H1 (cell line): ENCODE results near the gene LSM10. TPM values are rescaled to one million over a fixed set of nuclear protein-coding genes. Genes with fewer than 3 reads are reported as not detected.

Experiments
- CTCF ChIA-PET: fragments of 300-600 bp; sonication (Branson Sonifier 250); formaldehyde crosslinking; loops from one replicate; lab custom pipeline; 2021; ENCODE audit not compliant: partially characterized antibody; lab: Charles Lee
- POLR2A ChIA-PET: fragments of 300-600 bp; sonication (Branson Sonifier 250); formaldehyde crosslinking; loops from one replicate; lab custom pipeline; 2021; ENCODE audit warnings: inconsistent platforms; ENCODE audit not compliant: partially characterized antibody; lab: Charles Lee
- DNase-seq, 2 experiments: peaks; one replicate each; pipeline versions ENCODE4 v3.0.0 to v3.0.0-alpha.2; 2010 to 2022; ENCODE audit warnings: low spot score in 2 of 2, low read depth in 1 of 2, mixed read lengths in 1 of 2
- FAIRE-seq: peaks from 2 replicates; lab custom pipeline; 2011; peaks lifted over from hg19 to GRCh38; lab: Jason Lieb, UNC
- H2AFZ ChIP-seq: 2 replicates; pipeline ENCODE4 v1.8.1; 2012; ENCODE audit warnings: low read length, inconsistent platforms
- H2AK5ac ChIP-seq: 2 replicates; pipeline ENCODE4 v1.6.1; 2013; ENCODE audit warnings: low read depth, low read length
- H2BK120ac ChIP-seq: replicated peaks from 2 replicates; pipeline ENCODE3; 2013; ENCODE audit warnings: low read depth, low read length, inconsistent platforms
- H2BK12ac ChIP-seq: 2 replicates; pipeline ENCODE4 v1.6.1; 2013; ENCODE audit warnings: low read depth, low read length
- H2BK15ac ChIP-seq: 2 replicates; pipeline ENCODE4 v1.6.1; 2013; ENCODE audit warnings: low read length
- H2BK20ac ChIP-seq: 2 replicates; pipeline ENCODE4 v1.6.1; 2013; ENCODE audit warnings: low read length
- H2BK5ac ChIP-seq: 2 replicates; pipeline ENCODE4 v1.6.1; 2013; ENCODE audit warnings: low read depth, low read length
- H3K14ac ChIP-seq: 2 replicates; pipeline ENCODE4 v1.6.1; 2013; ENCODE audit warnings: inconsistent platforms; ENCODE audit not compliant: insufficient read length
- H3K18ac ChIP-seq: 2 replicates; pipeline ENCODE4 v1.6.1; 2013; ENCODE audit warnings: low read length; ENCODE audit errors: extremely low read depth
- H3K23ac ChIP-seq: 2 replicates; pipeline ENCODE4 v1.6.1; 2013; ENCODE audit warnings: inconsistent platforms; ENCODE audit not compliant: insufficient read length
- H3K23me2 ChIP-seq: 2 replicates; pipeline ENCODE4 v1.6.1; 2013; ENCODE audit warnings: low read depth, low read length
- H3K27ac ChIP-seq: 2 replicates; pipeline ENCODE4 v1.6.1; 2011; ENCODE audit warnings: low read depth, low read length, inconsistent platforms
- H3K27me3 ChIP-seq, 4 experiments: replicated peaks in 1 of 4; 1 replicate in 1 of 4; 2 replicates in 3 of 4; pipeline versions ENCODE4 v1.6.1 to v1.8.1; 2011 to 2013; ENCODE audit warnings: low read length in 3 of 4, mild to moderate bottlenecking in 3 of 4, inconsistent platforms in 2 of 4, mixed read lengths in 2 of 4, moderate library complexity in 1 of 4; ENCODE audit not compliant: control insufficient read depth in 3 of 4, insufficient read depth in 3 of 4; ENCODE audit errors: extremely low read depth in 1 of 4
- H3K36me3 ChIP-seq, 4 experiments: 2 replicates each; pipeline versions ENCODE4 v1.6.1 to v1.8.1; 2011 to 2013; ENCODE audit warnings: mild to moderate bottlenecking in 4 of 4, low read length in 3 of 4, moderate library complexity in 2 of 4, control low read depth in 1 of 4, inconsistent platforms in 1 of 4; ENCODE audit not compliant: insufficient read depth in 4 of 4, control insufficient read depth in 2 of 4
- H3K4ac ChIP-seq: replicated peaks from 2 replicates; pipeline ENCODE3; 2013; ENCODE audit warnings: low read length, low read depth, mixed read lengths, inconsistent platforms; ENCODE audit not compliant: insufficient read length
- H3K4me1 ChIP-seq, 4 experiments: replicated peaks in 1 of 4; 1 replicate in 1 of 4; 2 replicates in 3 of 4; pipeline versions ENCODE4 v1.6.1 to v1.8.1; 2011 to 2013; ENCODE audit warnings: low read length in 3 of 4, inconsistent platforms in 2 of 4, mixed read lengths in 1 of 4; ENCODE audit not compliant: insufficient read depth in 4 of 4, control insufficient read depth in 3 of 4
- H3K4me2 ChIP-seq, 2 experiments: 2 replicates each; pipeline versions ENCODE4 v1.6.1 to v1.8.1; 2011 to 2013; ENCODE audit warnings: low read depth in 2 of 2, low read length in 2 of 2, control low read depth in 1 of 2, inconsistent platforms in 1 of 2, mild to moderate bottlenecking in 1 of 2; ENCODE audit not compliant: insufficient read depth in 1 of 2
- H3K4me3 ChIP-seq, 4 experiments: fragments of 200-600, 300-600 bp in 1 of 4; sonication (generic), shearing (Covaris generic), sonication (Bioruptor Twin) in 1 of 4; 2 replicates each; pipeline versions ENCODE4 v1.5.1 to v1.8.1; 2011 to 2016; ENCODE audit warnings: low read length in 4 of 4, low read depth in 3 of 4, control low read depth in 2 of 4, inconsistent platforms in 2 of 4, mild to moderate bottlenecking in 2 of 4, mixed read lengths in 1 of 4, moderate library complexity in 1 of 4; ENCODE audit not compliant: insufficient read depth in 2 of 4; ENCODE audit errors: extremely low read depth in 1 of 4
- H3K56ac ChIP-seq: replicated peaks from 2 replicates; pipeline ENCODE3; 2013; ENCODE audit warnings: low read depth, mild to moderate bottlenecking, mixed read lengths, low read length, inconsistent platforms; ENCODE audit not compliant: insufficient read length
- H3K79me1 ChIP-seq: 2 replicates; pipeline ENCODE4 v1.6.1; 2013; ENCODE audit warnings: low read depth, low read length, control low read depth
- H3K79me2 ChIP-seq, 2 experiments: 2 replicates each; pipeline versions ENCODE4 v1.6.1 to v1.8.1; 2012 to 2013; ENCODE audit warnings: low read length in 2 of 2, mild to moderate bottlenecking in 2 of 2, inconsistent platforms in 1 of 2; ENCODE audit not compliant: insufficient read depth in 2 of 2, control insufficient read depth in 1 of 2
- H3K9ac ChIP-seq, 4 experiments: replicated peaks in 1 of 4; 1 replicate in 1 of 4; 2 replicates in 3 of 4; pipeline versions ENCODE4 v1.6.1 to v1.8.1; 2011 to 2013; ENCODE audit warnings: low read depth in 3 of 4, low read length in 3 of 4, control low read depth in 2 of 4, mild to moderate bottlenecking in 2 of 4, moderate library complexity in 2 of 4, inconsistent platforms in 1 of 4; ENCODE audit errors: extremely low read depth in 1 of 4
- H3K9me3 ChIP-seq, 2 experiments: 2 replicates each; pipeline versions ENCODE4 v1.6.1 to v1.8.1; 2012 to 2013; ENCODE audit warnings: mild to moderate bottlenecking in 2 of 2, moderate library complexity in 2 of 2, control low read depth in 1 of 2, inconsistent platforms in 1 of 2, low read depth in 1 of 2, low read length in 1 of 2, mixed read lengths in 1 of 2; ENCODE audit not compliant: insufficient read depth in 2 of 2
- H4K20me1 ChIP-seq, 2 experiments: replicated peaks in 1 of 2; 2 replicates each; pipeline versions ENCODE3 to v1.8.1; 2011 to 2013; ENCODE audit warnings: inconsistent platforms in 2 of 2, low read length in 2 of 2, mild to moderate bottlenecking in 1 of 2; ENCODE audit not compliant: insufficient read depth in 2 of 2, control insufficient read depth in 1 of 2
- H4K5ac ChIP-seq: 2 replicates; pipeline ENCODE4 v1.6.1; 2013; ENCODE audit warnings: low read length, low read depth, mixed read lengths, inconsistent platforms; ENCODE audit not compliant: insufficient read length
- H4K8ac ChIP-seq: 2 replicates; pipeline ENCODE4 v1.8.0; 2013; ENCODE audit warnings: mild to moderate bottlenecking, moderate library complexity, low read length, inconsistent platforms; ENCODE audit not compliant: insufficient read depth; ENCODE audit errors: extremely low read depth
- H4K91ac ChIP-seq: replicated peaks from 2 replicates; pipeline ENCODE3; 2013; ENCODE audit warnings: low read length, mixed read lengths, inconsistent platforms; ENCODE audit not compliant: insufficient read length
- BACH1 ChIP-seq: IDR thresholded peaks from 2 replicates; pipeline ENCODE4 v1.6.1; 2012; ENCODE audit warnings: low read length, improper control_type of control experiment
- CBX8 ChIP-seq: fragments of 300-800, 300-1000 bp; sonication (generic); IDR thresholded peaks from 2 replicates; pipeline ENCODE4 v1.7.1; 2016; ENCODE audit warnings: low read depth, low read length, borderline replicate concordance
- JUN ChIP-seq: IDR thresholded peaks from 2 replicates; pipeline ENCODE4 v1.6.1; 2011; ENCODE audit warnings: low read depth, mild to moderate bottlenecking, improper control_type of control experiment, low read length
- KDM1A ChIP-seq: fragments of 200-600, 300-600 bp; sonication (generic); IDR thresholded peaks from 2 replicates; pipeline ENCODE4 v1.7.1; 2016; ENCODE audit warnings: mild to moderate bottlenecking, low read length, borderline replicate concordance
- KDM5A ChIP-seq: fragments of 200-600 bp; IDR thresholded peaks from 2 replicates; pipeline ENCODE4 v1.7.1; 2012; ENCODE audit warnings: mild to moderate bottlenecking, low read length, inconsistent platforms, mixed read lengths
- PHF8 ChIP-seq: fragments of 200-600 bp; sonication (generic); conservative IDR thresholded peaks from 2 replicates; pipeline ENCODE4 v1.7.1; 2012; ENCODE audit warnings: low read depth, mild to moderate bottlenecking, inconsistent platforms, low read length, moderate library complexity
- POU5F1 ChIP-seq: IDR thresholded peaks from 2 replicates; pipeline ENCODE4 v1.6.1; 2011; ENCODE audit warnings: low read depth, mild to moderate bottlenecking, low read length, moderate library complexity
- SP2 ChIP-seq: IDR thresholded peaks from 2 replicates; pipeline ENCODE4 v1.6.1; 2012; ENCODE audit warnings: mild to moderate bottlenecking, low read length, inconsistent platforms
- whole genome bisulfite sequencing, 2 experiments: shearing (Covaris generic) in 1 of 2; methylation state at CpG; one replicate each; pipeline versions ENCODE4 v1.1.6 to v1.1.7; 2013 to 2015; ENCODE audit warnings: low lambda C conversion rate in 2 of 2, mixed read lengths in 2 of 2, inconsistent platforms in 1 of 2, low coverage in 1 of 2, missing lambda C conversion rate in 1 of 2; ENCODE audit not compliant: insufficient replicate concordance in 2 of 2, insufficient coverage in 1 of 2, insufficient read length in 1 of 2; ENCODE audit errors: extremely low coverage in 1 of 2, missing lambda C conversion rate in 1 of 2; 5-methylcytosine and 5-hydroxymethylcytosine counted together
- polyA plus RNA-seq, 7 experiments: library from polyadenylated mRNA; depleted of rRNA in 3 of 7; stranded (reverse) in 5 of 7; unstranded in 2 of 7; fragments of >200 nt in 5 of 7; fragments of 200-250 nt in 2 of 7; gene quantifications; 1 replicate in 5 of 7; 2 replicates in 1 of 7; 4 replicates in 1 of 7; pipeline versions ENCODE4 v1.2.1 to v1.2.3, GENCODE V29; 2011 to 2013; ENCODE audit warnings: missing spikeins in 2 of 7, mixed read lengths in 2 of 7
- total RNA-seq: library from RNA; stranded (reverse); fragmentation: NEBNext Ultra II Directional; extraction: Animal tissue kit (Norgen Biotek cat#: 25700); gene quantifications from 2 replicates; pipeline ENCODE4 v1.2.1, GENCODE V29; 2021
- TF ChIP-seq, protein P1 (sequence below): IDR thresholded peaks from 2 replicates; pipeline ENCODE4 v1.6.1; 2012; ENCODE audit warnings: inconsistent platforms

Gene LSM10
- total and polyA plus RNA-seq, 2 of the 8 experiments (the other 6 are each of a cell fraction or from before 2014, with no cell fraction given): 59.5 to 140 TPM

DNA sequence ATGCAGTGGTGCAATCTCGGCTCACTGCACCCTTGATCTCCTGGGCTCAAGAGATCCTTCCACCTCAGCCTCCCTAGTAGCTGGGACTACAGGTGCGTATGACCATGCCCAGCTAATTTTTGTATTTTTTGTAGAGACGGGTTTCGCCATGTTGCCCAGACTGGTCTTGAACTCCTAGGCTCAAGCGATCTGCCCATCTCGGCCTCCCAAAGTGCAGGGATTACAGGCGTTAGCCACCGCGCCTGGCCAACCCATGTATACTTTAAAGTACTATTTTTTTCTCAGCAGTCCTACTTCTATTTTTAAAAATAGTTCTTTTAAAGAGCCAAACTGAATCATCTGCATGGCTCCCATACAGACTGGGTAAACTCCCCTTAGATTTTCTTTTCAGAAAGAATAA is 15.5 kb downstream of the LSM10 start:
- no peak overlapping the region for H3K4me2 ChIP-seq
- DNase-seq: no peak
- no peak overlapping the region for H2BK5ac ChIP-seq
- no peak overlapping the region for H2BK120ac ChIP-seq
- H2AFZ ChIP-seq: no peak overlapping the region
- no peaks in the 10 kb centered on the region for H3K36me3 ChIP-seq
- no peak overlapping the region for H2BK15ac ChIP-seq
- H3K9me3 ChIP-seq: no peaks in the 10 kb centered on the region
- CTCF ChIA-PET: interaction anchor here (0.5 to 9.8 kb wide), 4 partner anchors 14 to 285 kb away, joined by 3 to 90 read pairs (median 4); no protein-coding TSS in a partner anchor
- H2BK12ac ChIP-seq: no peak overlapping the region
- no peak overlapping the region for H2AK5ac ChIP-seq
- H3K27me3 ChIP-seq: no peaks in the 10 kb centered on the region
- no peak overlapping the region for H4K8ac ChIP-seq
- no peak overlapping the region for H3K56ac ChIP-seq
- H2BK20ac ChIP-seq: no peak overlapping the region
- H3K4me1 ChIP-seq: peaks cover 6 to 12% (median 8%) of the 10 kb centered on the region in 4 experiments; a peak in 6 of 7 replicates
- no peak overlapping the region for H4K91ac ChIP-seq
- no peak overlapping the region for H3K14ac ChIP-seq
- peaks cover 14% of the 10 kb centered on the region for H3K79me1 ChIP-seq
- no peak overlapping the region for H3K4me3 ChIP-seq
- H3K9ac ChIP-seq: no peak overlapping the region
- H3K18ac ChIP-seq: no peak overlapping the region
- POLR2A ChIA-PET: interaction anchor here (1.3 to 2.4 kb wide), 2 partner anchors 14 to 57 kb away, joined by 3 to 7 read pairs; no protein-coding TSS in a partner anchor
- H4K5ac ChIP-seq: no peak overlapping the region
- TF ChIP-seq KDM1A (no peak), JUN (no peak), BACH1 (no peak), POU5F1 (no peak), PHF8 (no peak), KDM5A (no peak), CBX8 (no peak), SP2 (no peak)
- TF ChIP-seq, protein P1, sequence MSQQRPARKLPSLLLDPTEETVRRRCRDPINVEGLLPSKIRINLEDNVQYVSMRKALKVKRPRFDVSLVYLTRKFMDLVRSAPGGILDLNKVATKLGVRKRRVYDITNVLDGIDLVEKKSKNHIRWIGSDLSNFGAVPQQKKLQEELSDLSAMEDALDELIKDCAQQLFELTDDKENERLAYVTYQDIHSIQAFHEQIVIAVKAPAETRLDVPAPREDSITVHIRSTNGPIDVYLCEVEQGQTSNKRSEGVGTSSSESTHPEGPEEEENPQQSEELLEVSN: no peak
- peaks cover 2 to 17% of the 10 kb centered on the region in 2 experiments for H4K20me1 ChIP-seq
- H3K79me2 ChIP-seq: peaks cover 6 to 71% of the 10 kb centered on the region in 2 experiments
- WGBS, 2 experiments: 96% methylated on average over 9 of the region's 9 CpGs; no CpG with 5 or more reads in 1 of the 2 experiments
- no peak overlapping the region for H3K4ac ChIP-seq
- peaks cover 9% of the 10 kb centered on the region; the same call in 1 of the 2 replicates for H3K23me2 ChIP-seq
- H3K23ac ChIP-seq: no peak overlapping the region
- FAIRE-seq: no peak
- no peak overlapping the region for H3K27ac ChIP-seq
